Transverse colon (tissue), 4 donors: ENCODE measurements around the gene CCDC83. TPM values are rescaled to one million over a fixed set of nuclear protein-coding genes. Genes with fewer than 3 reads are reported as not detected.

Experiments
- DNase-seq: peaks from one replicate; pipeline ENCODE4 v3.0.0-alpha.2; 2019
- H3K27ac ChIP-seq, 4 donors: fragments of 200-600 bp; sonication (generic); 2 replicates each; pipeline ENCODE4 v1.5.1; 2016 to 2018; ENCODE audit warnings: inconsistent platforms in 4 of 4
- H3K27me3 ChIP-seq: fragments of 200-600 bp; sonication (generic); 2 replicates; pipeline ENCODE4 v1.5.1; 2017; ENCODE audit warnings: inconsistent platforms
- H3K36me3 ChIP-seq, 4 donors: fragments of 200-600 bp; sonication (generic); 2 replicates each; pipeline ENCODE4 v1.5.1; 2017 to 2019; ENCODE audit warnings: inconsistent platforms in 4 of 4
- H3K4me1 ChIP-seq, 4 donors: fragments of 200-600 bp; sonication (generic); 2 replicates each; pipeline ENCODE4 v1.5.1; 2017 to 2020; ENCODE audit warnings: inconsistent platforms in 4 of 4
- H3K4me3 ChIP-seq, 4 donors: fragments of 200-600 bp; sonication (generic); 1 replicate in 1 of 4; 2 replicates in 3 of 4; pipeline versions ENCODE4 v1.5.1 to v1.6.1; 2017 to 2019; ENCODE audit warnings: inconsistent platforms in 4 of 4
- H3K9me3 ChIP-seq, 2 donors: fragments of 200-600 bp; sonication (generic); 2 replicates each; pipeline ENCODE4 v1.5.1; 2017 to 2019; ENCODE audit warnings: inconsistent platforms in 2 of 2
- EP300 ChIP-seq: sonication (generic); formaldehyde crosslinking; IDR thresholded peaks from one replicate; pipeline ENCODE4 v1.6.1; 2017; ENCODE audit warnings: antibody characterized with exemption, low read depth
- POLR2A ChIP-seq: fragments of 450-650 bp; IDR thresholded peaks from one replicate; pipeline ENCODE4 v1.6.1; 2016; ENCODE audit warnings: antibody characterized with exemption, mild to moderate bottlenecking, moderate library complexity
- POLR2AphosphoS5 ChIP-seq, 3 donors: sonication (generic); formaldehyde crosslinking; IDR thresholded peaks; one replicate each; pipeline ENCODE4 v1.6.1; 2016; ENCODE audit warnings: antibody characterized with exemption in 3 of 3
- WGBS, 2 donors: methylation state at CpG; one replicate each; pipeline ENCODE4 v1.1.5; 2018; ENCODE audit warnings: low coverage in 1 of 2; 5-methylcytosine and 5-hydroxymethylcytosine counted together
- in situ Hi-C, 4 donors: fragments of 200-750 bp; cut with MboI; loops; one replicate each; pipeline versions ENCODE4 v1.15.0 to v1.15.1; 2017; ENCODE audit warnings: low sequenced_read_pairs in 3 of 4, low pct_ligation_motif_present in 1 of 4, low pct_unique_long_range_greater_than_20kb in 1 of 4
- intact Hi-C: fragments of 100-400 bp; cut with DNase I; formaldehyde crosslinking; loops from one replicate; pipeline ENCODE4 v1.15.1; 2023; ENCODE audit warnings: low total_unique reads
- total RNA-seq, 4 donors: library from RNA; depleted of rRNA; stranded (reverse); fragments of >200 nt; gene quantifications; one replicate each; pipeline ENCODE4 v1.1.0, GENCODE V29; 2016
- TF ChIP-seq, protein P1 (sequence below), 5 experiments: fragments of 200-600 bp in 3 of 5; fragments of 450-650 bp in 2 of 5; sonication (generic) in 3 of 5; IDR thresholded peaks; 1 replicate in 2 of 5; 2 replicates in 3 of 5; pipeline ENCODE4 v1.5.1; 2016 to 2017; ENCODE audit warnings: antibody characterized with exemption in 5 of 5, inconsistent platforms in 3 of 5, mild to moderate bottlenecking in 2 of 5, moderate library complexity in 1 of 5

CCDC83 gene
- not detected for total RNA-seq

DNA sequence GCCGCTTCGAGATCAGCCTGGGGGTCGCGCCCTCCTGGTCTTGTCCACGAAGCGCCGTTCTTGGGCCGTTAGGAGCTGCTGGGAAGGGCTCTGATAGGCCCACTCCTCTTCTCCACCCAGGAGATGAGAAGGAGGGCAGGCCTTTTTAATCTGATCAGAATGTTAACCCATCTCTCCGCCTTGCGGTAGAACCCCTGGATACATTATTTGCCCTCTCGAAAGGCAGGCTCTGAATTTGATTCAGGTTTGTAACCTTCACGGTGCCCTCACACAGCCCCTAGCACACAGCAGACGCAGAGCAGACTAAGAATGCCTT lies at the start of gene CCDC83:
TSS of gene CCDC83 (plus strand) at position 43 of the 316 bp plus-strand sequence. CDS start 9,741 bp downstream, outside the sequence.
- no peak for DNase-seq
- TF ChIP-seq EP300, result no peak
- TF ChIP-seq, protein P1, sequence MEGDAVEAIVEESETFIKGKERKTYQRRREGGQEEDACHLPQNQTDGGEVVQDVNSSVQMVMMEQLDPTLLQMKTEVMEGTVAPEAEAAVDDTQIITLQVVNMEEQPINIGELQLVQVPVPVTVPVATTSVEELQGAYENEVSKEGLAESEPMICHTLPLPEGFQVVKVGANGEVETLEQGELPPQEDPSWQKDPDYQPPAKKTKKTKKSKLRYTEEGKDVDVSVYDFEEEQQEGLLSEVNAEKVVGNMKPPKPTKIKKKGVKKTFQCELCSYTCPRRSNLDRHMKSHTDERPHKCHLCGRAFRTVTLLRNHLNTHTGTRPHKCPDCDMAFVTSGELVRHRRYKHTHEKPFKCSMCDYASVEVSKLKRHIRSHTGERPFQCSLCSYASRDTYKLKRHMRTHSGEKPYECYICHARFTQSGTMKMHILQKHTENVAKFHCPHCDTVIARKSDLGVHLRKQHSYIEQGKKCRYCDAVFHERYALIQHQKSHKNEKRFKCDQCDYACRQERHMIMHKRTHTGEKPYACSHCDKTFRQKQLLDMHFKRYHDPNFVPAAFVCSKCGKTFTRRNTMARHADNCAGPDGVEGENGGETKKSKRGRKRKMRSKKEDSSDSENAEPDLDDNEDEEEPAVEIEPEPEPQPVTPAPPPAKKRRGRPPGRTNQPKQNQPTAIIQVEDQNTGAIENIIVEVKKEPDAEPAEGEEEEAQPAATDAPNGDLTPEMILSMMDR (IDR thresholded peaks at IDR 0.05), result peak in 1 of 5 experiments; percentile 7
- in situ Hi-C loops, result loop anchor here (10.0 to 25.0 kb wide), 3 partner anchors 182 to 360 kb away; no protein-coding TSS in a partner anchor
- no peaks in the 10 kb centered on the region for H3K27me3 ChIP-seq
- WGBS, 2 donors, result 43% methylated on average over 13 of the region's 13 CpGs; no CpG with 5 or more reads in 1 of the 2 donors
- peak within 1 kb of the TSS; percentile 23 to 72 (median 44) for H3K4me3 ChIP-seq
- intact Hi-C loops, result loop anchor here (10.0 kb wide), 1 partner anchor 360 kb away; no protein-coding TSS in a partner anchor
- peaks cover 0 to 12% (median 8%) of the 10 kb centered on the region in 4 donors for H3K4me1 ChIP-seq
- no peaks in the 10 kb centered on the region for H3K36me3 ChIP-seq
- H3K9me3 ChIP-seq, result no peaks in the 10 kb centered on the region
- H3K27ac ChIP-seq, result peak within 1 kb of the TSS; percentile 81 to 91 (median 88)

DNA sequence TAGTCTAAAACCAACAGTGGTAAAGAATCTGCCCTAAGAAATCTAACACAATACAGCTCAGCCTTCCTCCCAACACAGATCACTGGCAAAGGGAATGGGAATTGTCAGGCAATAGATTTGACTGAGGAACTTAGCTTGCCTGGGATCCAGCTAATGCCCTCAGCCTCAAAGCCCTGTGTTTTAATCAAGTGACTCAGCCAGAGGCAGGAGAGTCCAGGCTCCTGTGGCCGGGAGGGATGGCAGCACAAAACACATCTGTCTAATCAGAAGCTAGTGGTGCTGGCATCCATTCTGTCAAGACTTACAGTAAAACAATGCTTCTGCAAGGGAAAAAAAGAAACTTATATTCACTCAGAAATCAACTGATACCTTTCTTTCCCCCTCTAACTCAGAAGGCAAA lies 49.8 kb upstream of the CCDC83 start:
- in situ Hi-C loops, result no loop called here
- WGBS, 2 donors, result 60 to 96% methylated on average over 1 of the region's 1 CpG

DNA sequence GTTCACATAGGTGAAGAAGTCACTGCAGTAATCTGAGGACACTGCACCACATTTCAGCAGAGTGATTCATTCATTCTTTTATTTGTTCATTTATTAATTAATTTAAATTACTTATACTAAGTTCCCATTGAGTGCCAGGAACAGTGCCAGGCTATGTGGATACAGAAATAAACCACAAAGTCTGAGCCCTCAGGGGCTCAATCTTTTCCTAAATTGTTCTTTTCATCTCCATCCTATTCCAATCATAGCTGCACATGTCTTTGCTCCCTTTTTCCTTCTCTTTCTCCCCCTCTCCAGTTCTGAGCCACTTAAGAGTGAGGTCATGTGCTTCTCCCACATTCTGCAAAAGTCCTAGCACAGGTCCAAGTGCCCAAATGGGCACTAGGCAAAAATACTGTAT lies 49.2 kb upstream of the CCDC83 start:
- TF ChIP-seq POLR2A, result no peak
- intact Hi-C loops, result no loop called here
- Histone ChIP-seq H3K27me3 (no peaks in the 10 kb centered on the region), H3K4me1 (peaks cover 0 to 47% (median 6%) of the 10 kb centered on the region in 4 donors), H3K27ac (no peak overlapping the region), H3K36me3 (no peaks in the 10 kb centered on the region), H3K9me3 (no peaks in the 10 kb centered on the region), H3K4me3 (no peak overlapping the region)
- no peak for DNase-seq
- in situ Hi-C loops, result no loop called here

More for the DNA sequence above, 49.8 kb upstream of the CCDC83 start:
- H3K4me1 ChIP-seq, result peaks cover under 1 to 47% (median 5%) of the 10 kb centered on the region in 4 donors
- H3K36me3 ChIP-seq, result no peaks in the 10 kb centered on the region
- no peak overlapping the region for H3K27ac ChIP-seq
- no peak for TF ChIP-seq EP300
- TF ChIP-seq POLR2AphosphoS5 (IDR thresholded peaks at IDR 0.05), result no peak
- TF ChIP-seq POLR2A, result no peak
- TF ChIP-seq, protein P1 (IDR thresholded peaks at IDR 0.05), result no peak
- intact Hi-C loops, result no loop called here
- no peak overlapping the region for H3K4me3 ChIP-seq
- no peak for DNase-seq
- H3K27me3 ChIP-seq, result no peaks in the 10 kb centered on the region
- H3K9me3 ChIP-seq, result no peaks in the 10 kb centered on the region

DNA sequence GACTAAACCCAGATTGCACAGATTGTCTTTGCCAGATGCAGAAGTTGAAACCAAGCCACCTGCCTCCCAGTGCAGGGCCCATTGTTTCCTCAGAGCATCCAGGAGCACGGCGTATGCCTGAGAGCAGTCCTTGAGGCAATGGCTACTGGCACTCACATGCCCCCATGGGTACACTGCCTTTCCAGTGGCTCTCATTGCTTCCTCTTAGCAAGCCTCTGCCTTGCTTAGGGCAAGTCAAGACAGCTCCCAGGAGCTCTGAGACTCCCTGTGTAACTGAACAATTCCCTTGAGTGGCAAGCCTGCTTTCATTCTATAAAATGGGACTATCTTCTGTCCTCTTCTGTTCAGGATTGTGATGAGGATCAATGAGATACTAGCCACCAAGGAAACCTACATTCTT lies 48.3 kb upstream of the CCDC83 start:
- Histone ChIP-seq H3K9me3 (no peaks in the 10 kb centered on the region), H3K4me3 (no peak overlapping the region), H3K4me1 (peaks cover 4 to 54% (median 11%) of the 10 kb centered on the region in 4 donors), H3K36me3 (no peaks in the 10 kb centered on the region), H3K27ac (no peak overlapping the region), H3K27me3 (no peaks in the 10 kb centered on the region)
- in situ Hi-C loops (no loop called here), intact Hi-C loops (no loop called here)
- 77% methylated on average over 2 of the region's 2 CpGs; no CpG with 5 or more reads in 1 of the 2 donors for WGBS, 2 donors
- TF ChIP-seq, protein P1 (IDR thresholded peaks at IDR 0.05), result no peak
- TF ChIP-seq POLR2AphosphoS5 (IDR thresholded peaks at IDR 0.05) (no peak), EP300 (no peak), POLR2A (no peak)
- DNase-seq, result no peak

DNA sequence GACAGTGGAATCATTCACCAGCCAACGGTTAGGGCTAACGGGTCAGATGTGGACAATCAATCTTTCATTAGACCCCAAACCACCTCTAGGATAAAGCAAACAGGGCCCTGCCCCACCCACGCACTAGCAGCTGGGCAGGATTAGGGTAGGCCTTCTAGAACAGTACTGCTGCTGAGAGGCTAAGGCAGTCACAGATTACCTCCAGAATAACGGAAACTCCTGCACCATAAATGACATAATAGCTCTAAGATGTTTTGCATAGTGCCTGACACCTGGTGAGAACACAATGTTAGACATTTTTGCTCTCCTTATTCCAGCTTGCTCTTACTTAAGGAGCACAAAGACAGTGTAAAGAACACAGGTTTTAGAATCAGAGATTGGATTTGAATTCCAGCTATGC lies 46.0 kb upstream of the CCDC83 start:
- H3K27me3 ChIP-seq, result no peaks in the 10 kb centered on the region
- in situ Hi-C loops, result no loop called here
- H3K4me3 ChIP-seq, result peak overlapping the region in 3 of 4 donors; percentile 56 to 96 (median 60)
- 42% methylated on average over 4 of the region's 4 CpGs; no CpG with 5 or more reads in 1 of the 2 donors for WGBS, 2 donors
- peak in 1 of 3 donors; percentile 23 for TF ChIP-seq POLR2AphosphoS5 (IDR thresholded peaks at IDR 0.05)
- TF ChIP-seq, protein P1 (IDR thresholded peaks at IDR 0.05), result no peak
- TF ChIP-seq POLR2A, result no peak
- intact Hi-C loops, result no loop called here
- no peaks in the 10 kb centered on the region for H3K9me3 ChIP-seq
- H3K4me1 ChIP-seq, result peaks cover 4 to 65% (median 15%) of the 10 kb centered on the region in 4 donors
- H3K27ac ChIP-seq, result peak overlapping the region in 3 of 4 donors; percentile 77 to 82 (median 80)
- H3K36me3 ChIP-seq, result no peaks in the 10 kb centered on the region
- no peak for DNase-seq
